ENCODE data around the gene COL12A1. TPM values are rescaled to one million over a fixed set of nuclear protein-coding genes. Genes with fewer than 3 reads are reported as not detected.

COL12A1 gene
- total RNA-seq, 1 experiment from 2014 or later = 29.3 TPM

GRCh38 chr6:75219263-75219662 lies 13.4 kb upstream of the COL12A1 start:
- BruUV-seq (replicated peaks) = no TSS peak

GRCh38 chr6:75217193-75217592 lies 11.3 kb upstream of the COL12A1 start:
- no peak for DNase-seq
- Mint-ChIP-seq H3K9me3 (ENCODE audit: low read depth, unreplicated experiment) (no peaks in the 10 kb centered on the region), H3K27ac (ENCODE audit: unreplicated experiment) (no peak overlapping the region), H3K36me3 (ENCODE audit: insufficient read depth, unreplicated experiment) (no peaks in the 10 kb centered on the region), H3K27me3 (ENCODE audit: unreplicated experiment) (no peaks in the 10 kb centered on the region), H3K4me1 (ENCODE audit: low read depth, unreplicated experiment) (peaks cover 5% of the 10 kb centered on the region), H3K4me3 (ENCODE audit: low read depth, unreplicated experiment) (no peak overlapping the region)
- CTCF ChIA-PET = interaction anchor here (0.9 kb wide), 1 partner anchor 8 kb away, joined by 3 read pairs; no protein-coding TSS in a partner anchor
- no peak for TF ChIP-seq CTCF (IDR thresholded peaks at IDR 0.05; ENCODE audit: unreplicated experiment)
- intact Hi-C loops (cut with micrococcal nuclease; ENCODE audit: unreplicated experiment) = no loop called here
- BruUV-seq (replicated peaks) = no TSS peak

More at GRCh38 chr6:75219263-75219662, 13.4 kb upstream of the COL12A1 start:
- no peak for DNase-seq
- CTCF ChIA-PET = no interaction called here
- peaks cover 12% of the 10 kb centered on the region for H3K4me1 Mint-ChIP-seq (ENCODE audit: low read depth, unreplicated experiment)
- H3K27ac Mint-ChIP-seq (ENCODE audit: unreplicated experiment) = no peak overlapping the region
- no peaks in the 10 kb centered on the region for H3K27me3 Mint-ChIP-seq (ENCODE audit: unreplicated experiment)
- H3K4me3 Mint-ChIP-seq (ENCODE audit: low read depth, unreplicated experiment) = no peak overlapping the region
- H3K9me3 Mint-ChIP-seq (ENCODE audit: low read depth, unreplicated experiment) = no peaks in the 10 kb centered on the region
- intact Hi-C loops (cut with micrococcal nuclease; ENCODE audit: unreplicated experiment) = no loop called here
- H3K36me3 Mint-ChIP-seq (ENCODE audit: insufficient read depth, unreplicated experiment) = no peaks in the 10 kb centered on the region
- TF ChIP-seq CTCF (IDR thresholded peaks at IDR 0.05; ENCODE audit: unreplicated experiment) = no peak

GRCh38 chr6:75215291-75215690 lies 9.4 kb upstream of the COL12A1 start:
- intact Hi-C loops (cut with micrococcal nuclease; ENCODE audit: unreplicated experiment) = no loop called here
- Mint-ChIP-seq H3K9me3 (ENCODE audit: low read depth, unreplicated experiment) (no peaks in the 10 kb centered on the region), H3K27ac (ENCODE audit: unreplicated experiment) (no peak overlapping the region), H3K4me1 (ENCODE audit: low read depth, unreplicated experiment) (peaks cover 13% of the 10 kb centered on the region), H3K27me3 (ENCODE audit: unreplicated experiment) (no peaks in the 10 kb centered on the region), H3K36me3 (ENCODE audit: insufficient read depth, unreplicated experiment) (no peaks in the 10 kb centered on the region), H3K4me3 (ENCODE audit: low read depth, unreplicated experiment) (no peak overlapping the region)
- BruUV-seq (replicated peaks) = no TSS peak
- TF ChIP-seq CTCF (IDR thresholded peaks at IDR 0.05; ENCODE audit: unreplicated experiment) = no peak
- DNase-seq = no peak
- CTCF ChIA-PET = no interaction called here

GRCh38 chr6:75213732-75214131 lies 7.9 kb upstream of the COL12A1 start:
- no peaks in the 10 kb centered on the region for H3K9me3 Mint-ChIP-seq (ENCODE audit: low read depth, unreplicated experiment)
- intact Hi-C loops (cut with micrococcal nuclease; ENCODE audit: unreplicated experiment) = no loop called here
- CTCF ChIA-PET = no interaction called here
- peaks cover 1% of the 10 kb centered on the region for H3K27me3 Mint-ChIP-seq (ENCODE audit: unreplicated experiment)
- no TSS peak for BruUV-seq (replicated peaks)
- H3K4me1 Mint-ChIP-seq (ENCODE audit: low read depth, unreplicated experiment) = peaks cover 20% of the 10 kb centered on the region
- no peak overlapping the region for H3K4me3 Mint-ChIP-seq (ENCODE audit: low read depth, unreplicated experiment)
- no peak overlapping the region for H3K27ac Mint-ChIP-seq (ENCODE audit: unreplicated experiment)
- DNase-seq = no peak
- no peaks in the 10 kb centered on the region for H3K36me3 Mint-ChIP-seq (ENCODE audit: insufficient read depth, unreplicated experiment)
- TF ChIP-seq CTCF (IDR thresholded peaks at IDR 0.05; ENCODE audit: unreplicated experiment) = no peak

Measured in Calu3 (cell line).